NCI-H524 (cell line): ENCODE measurements around the gene MBD5.

Experiments
- DNase-seq, 2 experiments: peaks; one replicate each; lab custom pipeline; 2025; lab: John Stamatoyannopoulos, UW

The MBD5 gene

DNA sequence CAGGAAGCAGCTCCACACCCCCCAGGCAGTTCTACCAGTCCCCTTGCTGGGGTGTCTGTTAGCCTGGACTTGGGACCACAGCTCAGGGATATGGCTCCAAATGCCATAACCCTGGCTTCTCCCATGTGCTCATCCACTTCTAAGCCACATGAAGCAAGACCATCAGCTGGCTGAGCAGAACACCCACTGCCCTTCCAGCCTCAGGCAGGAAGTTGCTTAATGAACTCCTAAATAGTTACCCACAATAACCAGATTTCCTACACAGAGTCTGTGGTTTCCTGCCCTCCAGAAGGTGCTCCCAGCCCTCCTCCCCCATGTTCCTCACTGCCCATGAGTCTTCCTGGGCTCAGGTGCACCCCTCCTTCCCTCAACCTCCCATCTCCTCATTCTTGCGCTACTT lies 525.4 kb downstream of the MBD5 start:
- DNase-seq, result no peak

DNA sequence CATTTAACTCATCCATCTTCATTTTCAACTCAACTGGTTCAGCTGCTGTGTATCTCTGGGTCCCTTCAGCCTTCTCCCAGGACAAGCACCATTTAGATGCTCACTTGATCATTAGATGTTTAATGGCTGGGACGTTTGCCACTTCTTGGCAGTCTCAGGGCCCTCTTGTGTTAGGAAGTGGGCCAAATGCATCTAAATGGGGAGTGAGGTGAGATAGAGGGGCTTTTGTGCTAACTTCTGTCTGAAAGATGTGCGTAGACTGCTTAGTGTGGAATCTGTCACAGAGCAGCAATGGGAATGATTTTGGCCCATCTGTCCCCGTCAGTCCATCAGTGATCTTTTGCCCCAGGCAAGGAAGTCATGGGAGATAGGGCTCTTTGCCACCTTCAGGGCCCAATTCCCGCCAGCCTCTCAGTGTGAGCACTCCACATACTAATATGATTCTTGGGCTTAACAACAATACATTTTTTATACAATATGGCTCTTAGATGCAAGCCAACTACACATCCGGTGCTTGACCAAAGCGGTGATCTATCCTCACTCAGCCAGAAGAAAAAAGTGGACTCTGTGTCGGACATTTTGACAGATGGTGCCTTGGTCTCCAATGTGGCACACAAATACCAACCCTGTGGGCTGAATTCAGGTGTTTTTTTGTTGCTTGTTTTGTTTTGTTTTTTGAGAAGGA lies 528.0 kb downstream of the MBD5 start:
- DNase-seq, result no peak

DNA sequence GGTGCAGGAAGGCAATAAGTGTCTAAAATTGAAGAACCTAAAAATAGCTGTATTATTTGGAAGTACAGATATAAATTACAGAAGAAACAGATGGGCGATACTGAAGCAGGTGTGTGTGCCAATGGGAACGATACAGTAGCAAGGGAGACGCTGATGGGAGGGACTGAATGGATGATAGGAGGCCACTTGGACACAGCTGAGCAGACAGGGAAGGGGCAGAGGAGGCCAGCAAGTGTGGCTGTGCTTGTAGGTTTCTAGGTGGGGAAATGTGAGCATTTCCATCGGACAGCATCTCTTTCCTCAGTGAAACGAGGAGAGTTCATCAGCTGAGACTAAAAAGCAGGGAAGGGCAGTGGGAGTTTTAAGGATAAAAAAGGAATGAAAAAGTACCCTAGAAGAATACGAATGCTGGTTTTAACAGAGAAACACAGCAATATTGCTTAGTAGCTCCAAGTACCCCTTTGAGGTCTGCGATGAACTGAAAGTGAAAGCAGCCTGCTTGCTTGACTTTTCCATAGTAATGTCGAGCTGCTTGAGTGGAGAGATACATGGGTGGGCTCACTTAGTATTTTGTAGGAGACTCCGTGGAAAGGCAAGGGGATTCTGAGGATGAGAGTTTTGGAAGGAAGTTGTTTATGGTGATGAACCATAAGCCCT lies 531.9 kb downstream of the MBD5 start:
- peak; percentile 78 for DNase-seq

DNA sequence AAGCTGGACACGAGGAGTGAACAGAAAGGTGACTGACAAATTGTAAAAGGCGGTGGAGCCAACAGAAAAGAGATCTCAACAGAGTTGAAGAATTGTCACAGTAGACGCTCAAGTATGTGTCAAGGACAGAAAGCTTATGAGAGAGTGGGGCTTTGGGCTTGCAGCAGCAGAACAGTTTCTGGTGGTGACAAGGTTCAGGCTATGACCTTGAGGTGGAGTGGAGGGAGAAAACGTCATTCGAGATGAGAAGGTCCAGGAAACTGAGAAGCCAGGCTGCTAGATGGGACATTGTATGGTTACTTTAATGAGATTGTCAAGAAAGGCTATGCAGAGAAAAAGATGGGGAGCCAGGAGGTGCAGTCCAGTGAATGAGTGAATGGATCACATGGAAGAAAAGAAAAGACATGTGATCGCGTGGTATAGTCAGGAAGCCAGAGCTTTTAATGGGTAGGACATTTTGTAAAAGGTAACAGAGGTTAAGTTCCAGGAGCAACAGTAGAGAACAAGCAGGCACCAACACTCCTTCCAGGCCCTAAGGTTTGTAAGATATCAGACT lies 532.5 kb downstream of the MBD5 start:
- no peak for DNase-seq

DNA sequence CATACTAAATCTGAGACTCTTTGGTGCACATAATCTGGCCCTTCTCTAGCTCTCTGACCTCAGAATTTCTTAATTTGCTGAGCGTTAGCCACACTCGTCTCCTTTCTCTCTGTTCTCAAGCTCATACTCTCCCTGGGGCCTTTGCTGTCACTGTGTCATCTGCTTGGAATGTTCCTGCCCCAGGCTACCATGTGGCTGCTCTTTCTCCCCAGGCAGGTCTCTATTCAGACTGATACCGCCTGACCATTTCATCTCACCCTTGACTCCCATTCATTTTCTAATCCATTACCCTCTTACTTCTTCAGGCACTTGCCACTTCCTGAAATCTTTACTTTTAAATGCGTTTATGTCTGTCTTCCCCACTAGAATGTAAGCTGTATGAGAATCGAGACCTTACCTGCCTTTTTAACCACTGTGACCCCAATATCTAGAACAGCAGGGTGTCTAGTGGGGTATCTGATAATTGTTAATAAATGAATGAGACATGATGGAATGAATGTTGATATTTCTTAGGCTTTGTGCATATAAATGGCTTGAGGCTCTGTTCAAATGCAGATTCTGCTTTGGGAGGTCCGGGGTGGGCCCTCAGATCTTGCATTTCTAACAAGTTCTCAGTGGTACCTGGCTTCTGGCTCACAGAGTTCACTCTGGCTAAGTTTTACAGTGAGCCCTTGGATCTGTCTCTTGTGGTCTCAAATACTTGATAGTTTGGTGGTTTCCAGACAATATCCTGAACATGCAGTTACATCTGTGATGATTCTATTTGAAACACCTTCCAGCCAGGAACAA lies 533.8 kb downstream of the MBD5 start:
- no peak for DNase-seq

DNA sequence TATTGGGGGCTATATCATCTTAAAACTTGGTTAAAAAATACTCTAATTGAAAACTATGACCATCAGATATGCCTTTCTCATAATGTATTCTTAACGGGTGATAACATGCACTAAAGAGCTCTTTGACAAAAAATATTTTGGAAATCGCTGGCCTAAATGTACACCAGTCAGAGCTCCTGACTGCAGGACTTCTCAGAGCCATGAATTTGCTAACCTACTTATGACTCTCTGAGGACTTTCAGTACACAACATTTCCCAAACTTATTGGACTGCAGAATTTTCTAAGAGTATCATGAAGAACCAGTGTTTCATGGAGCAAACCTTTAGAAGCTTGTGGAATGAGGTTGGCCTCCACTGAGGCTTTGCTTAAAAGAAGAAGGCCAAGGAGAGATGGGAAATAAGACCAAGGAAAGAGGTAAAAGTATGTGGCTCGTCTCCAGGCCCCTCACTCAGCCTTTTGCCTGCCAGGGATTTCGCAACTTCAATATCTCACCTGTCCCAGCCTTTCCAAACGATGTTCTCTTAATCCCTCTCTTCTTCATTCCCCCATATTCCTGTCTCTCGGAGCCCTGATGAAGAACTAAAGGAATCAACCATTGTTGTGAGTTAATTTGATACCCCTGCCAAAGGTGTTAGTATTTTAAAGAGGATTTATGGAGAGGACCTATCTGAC lies 534.9 kb downstream of the MBD5 start:
- DNase-seq, result no peak

DNA sequence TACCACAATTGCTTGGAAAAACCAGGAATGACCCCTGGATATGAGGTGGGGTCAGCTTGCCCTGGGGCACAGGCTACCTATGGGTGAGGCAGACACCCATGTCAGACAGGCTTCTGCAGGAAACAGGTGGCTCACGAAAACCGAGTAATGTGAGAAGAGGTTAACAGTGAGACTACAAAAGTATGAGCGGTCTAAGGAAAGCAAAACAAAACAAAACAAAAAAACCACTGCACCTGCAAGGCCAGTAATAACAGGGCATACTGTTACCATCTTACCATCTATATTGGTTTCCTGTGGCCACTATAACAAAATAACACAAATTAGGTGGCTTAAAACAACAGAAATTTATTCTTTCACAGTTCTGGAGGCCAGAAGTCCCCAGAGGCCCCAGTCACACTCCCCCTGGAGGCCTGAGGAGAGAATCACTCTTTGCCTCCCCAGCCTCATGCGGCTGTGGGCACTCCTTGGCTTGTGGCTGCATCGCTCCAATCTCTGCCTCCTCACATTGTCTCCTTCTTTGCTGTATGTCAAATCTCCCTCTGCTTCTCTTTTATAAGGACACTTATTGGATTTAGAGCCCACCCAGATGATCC lies 537.0 kb downstream of the MBD5 start:
- DNase-seq, result no peak

DNA sequence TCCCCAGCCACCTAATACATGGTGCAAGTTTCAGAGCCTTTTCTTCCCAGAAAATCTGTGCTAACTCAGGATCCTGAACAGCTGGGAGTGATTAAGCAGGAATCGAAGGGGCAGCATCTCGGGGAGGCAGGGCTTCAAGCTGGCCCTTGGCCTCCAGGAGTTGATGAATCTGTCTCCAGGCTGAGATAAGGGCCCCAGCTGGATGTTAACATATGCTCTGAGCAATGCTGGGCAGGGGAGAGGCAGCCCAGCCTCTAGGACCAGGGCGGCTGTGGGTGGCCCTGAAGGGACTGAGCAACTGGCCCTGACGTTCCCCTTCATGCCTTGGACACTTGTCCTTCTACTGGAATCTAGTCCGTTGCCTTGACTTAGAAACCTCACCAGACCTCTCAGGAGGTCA lies 539.6 kb downstream of the MBD5 start:
- DNase-seq, result peak; percentile 13 to 48

DNA sequence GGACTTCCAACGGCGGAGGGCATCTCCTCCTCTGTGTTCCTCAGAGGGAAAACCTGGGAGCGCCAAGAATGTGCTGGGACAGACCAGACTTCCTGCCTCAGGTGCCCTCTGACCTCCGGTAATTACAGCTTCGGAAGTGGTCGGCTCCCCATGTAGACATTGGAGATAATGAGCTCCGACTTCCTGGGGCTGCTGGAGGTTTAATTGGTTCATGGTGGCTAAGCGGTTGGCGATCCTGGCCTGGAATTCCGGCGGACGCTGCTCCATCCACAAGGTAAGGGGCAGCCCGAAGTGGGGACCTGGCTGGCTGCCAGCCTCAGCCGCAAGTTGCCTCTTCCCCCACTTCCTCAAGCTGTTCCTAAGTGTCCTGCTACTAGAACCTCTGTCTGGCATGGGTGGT lies 540.5 kb downstream of the MBD5 start:
- DNase-seq, result no peak

DNA sequence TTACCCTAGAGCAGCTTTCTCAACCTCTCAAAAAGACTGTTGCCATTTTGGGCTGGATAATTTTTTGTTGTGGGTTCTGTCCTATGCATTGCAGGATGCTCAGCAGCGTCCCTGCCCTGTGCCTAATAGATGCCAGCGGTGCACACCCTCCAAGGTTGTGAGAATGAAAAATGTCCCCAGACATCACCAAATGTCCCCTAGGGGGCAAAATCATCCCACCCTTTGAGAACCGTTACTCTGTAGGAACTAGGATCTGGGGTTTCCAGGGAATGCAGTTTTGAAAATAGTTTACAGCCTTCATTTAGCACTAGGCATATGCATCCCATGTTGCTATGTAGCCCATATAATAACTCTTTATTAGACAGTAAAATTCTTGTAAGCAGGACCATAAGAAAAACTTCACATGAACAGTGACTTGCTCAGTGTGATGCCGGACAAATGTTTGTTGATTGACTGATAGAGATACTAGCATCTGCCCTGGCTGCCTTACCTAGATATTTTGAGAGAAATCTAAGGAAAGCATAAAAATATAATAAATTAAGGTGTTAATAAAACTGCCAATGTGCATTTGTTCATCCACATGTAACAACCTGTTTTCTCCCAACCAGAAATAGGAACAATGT lies 544.5 kb downstream of the MBD5 start:
- peak in 1 of 2 experiments; percentile 56 for DNase-seq
